Hypothalamus (tissue), 51 donors: Measurements from ENCODE around the gene DAGLA.

Experiments
- DNase-seq, 51 donors: peaks; one replicate each; lab custom pipeline; 2025; lab: John Stamatoyannopoulos, UW

The DAGLA gene

GRCh38 chr11:61720597-61720996 is 40.4 kb downstream of the DAGLA start:
- DNase-seq = no peak

GRCh38 chr11:61724437-61724836 is 44.2 kb downstream of the DAGLA start:
- DNase-seq = no peak

- no peak for DNase-seq
Observed at GRCh38 chr11:61725781-61726231, 45.6 kb downstream of the DAGLA start.

- DNase-seq = no peak
Observed at GRCh38 chr11:61726775-61727174, 46.6 kb downstream of the DAGLA start.

- DNase-seq = peak in 12 of 51 donors; percentile 13 to 57 (median 34)
Observed at GRCh38 chr11:61727401-61727811, 47.2 kb downstream of the DAGLA start.

- no peak for DNase-seq
Observed at GRCh38 chr11:61728066-61728939, 48.1 kb downstream of the DAGLA start.

GRCh38 chr11:61728940-61729219 is 48.7 kb downstream of the DAGLA start:
- no peak for DNase-seq

GRCh38 chr11:61730240-61730994 is 50.2 kb downstream of the DAGLA start:
- DNase-seq = no peak

- no peak for DNase-seq
Observed at GRCh38 chr11:61731211-61731951, 51.2 kb downstream of the DAGLA start.

- peak in 2 of 51 donors; percentile 19 to 35 for DNase-seq
Observed at GRCh38 chr11:61731952-61732675, 51.9 kb downstream of the DAGLA start.

GRCh38 chr11:61732705-61733104 is 52.5 kb downstream of the DAGLA start:
- peak in 23 of 51 donors; percentile 14 to 66 (median 37) for DNase-seq

- peak in 49 of 51 donors; percentile 28 to 92 (median 78) for DNase-seq
Observed at GRCh38 chr11:61733120-61733978, 53.2 kb downstream of the DAGLA start.

- DNase-seq = no peak
Observed at GRCh38 chr11:61734767-61735166, 54.6 kb downstream of the DAGLA start.

- DNase-seq = no peak
Observed at GRCh38 chr11:61735391-61735790, 55.2 kb downstream of the DAGLA start.

- peak in 1 of 51 donors; percentile 58 for DNase-seq
Observed at GRCh38 chr11:61736310-61736709, 56.1 kb downstream of the DAGLA start.

GRCh38 chr11:61737131-61737530 is 56.9 kb downstream of the DAGLA start:
- DNase-seq = no peak

GRCh38 chr11:61737636-61738386 is 57.6 kb downstream of the DAGLA start:
- no peak for DNase-seq

- no peak for DNase-seq
Observed at GRCh38 chr11:61738776-61739175, 58.6 kb downstream of the DAGLA start.

- DNase-seq = no peak
Observed at GRCh38 chr11:61739413-61739812, 59.2 kb downstream of the DAGLA start.
